Measurements from ENCODE around the gene STK4.

DNA sequence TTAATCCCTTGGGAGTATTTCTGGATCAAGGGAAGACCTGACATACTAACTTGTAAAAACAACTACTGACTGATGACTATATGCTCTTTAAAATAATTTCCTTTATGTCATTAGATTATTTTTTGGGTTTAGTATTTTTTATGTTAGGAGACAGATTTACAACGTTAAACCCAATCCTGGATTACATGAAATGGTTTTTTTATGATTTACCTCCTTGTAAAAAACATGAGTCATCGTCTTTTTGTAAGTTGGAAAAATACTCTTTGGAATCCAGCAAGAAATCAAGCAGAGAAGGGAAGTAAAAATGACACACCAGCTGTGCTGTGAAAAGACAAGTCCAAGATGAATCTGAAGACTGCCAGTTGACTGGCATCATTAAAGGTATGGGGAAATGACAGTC lies 6.7 kb downstream of the STK4 start:
- TF ChIP-seq, protein P1, sequence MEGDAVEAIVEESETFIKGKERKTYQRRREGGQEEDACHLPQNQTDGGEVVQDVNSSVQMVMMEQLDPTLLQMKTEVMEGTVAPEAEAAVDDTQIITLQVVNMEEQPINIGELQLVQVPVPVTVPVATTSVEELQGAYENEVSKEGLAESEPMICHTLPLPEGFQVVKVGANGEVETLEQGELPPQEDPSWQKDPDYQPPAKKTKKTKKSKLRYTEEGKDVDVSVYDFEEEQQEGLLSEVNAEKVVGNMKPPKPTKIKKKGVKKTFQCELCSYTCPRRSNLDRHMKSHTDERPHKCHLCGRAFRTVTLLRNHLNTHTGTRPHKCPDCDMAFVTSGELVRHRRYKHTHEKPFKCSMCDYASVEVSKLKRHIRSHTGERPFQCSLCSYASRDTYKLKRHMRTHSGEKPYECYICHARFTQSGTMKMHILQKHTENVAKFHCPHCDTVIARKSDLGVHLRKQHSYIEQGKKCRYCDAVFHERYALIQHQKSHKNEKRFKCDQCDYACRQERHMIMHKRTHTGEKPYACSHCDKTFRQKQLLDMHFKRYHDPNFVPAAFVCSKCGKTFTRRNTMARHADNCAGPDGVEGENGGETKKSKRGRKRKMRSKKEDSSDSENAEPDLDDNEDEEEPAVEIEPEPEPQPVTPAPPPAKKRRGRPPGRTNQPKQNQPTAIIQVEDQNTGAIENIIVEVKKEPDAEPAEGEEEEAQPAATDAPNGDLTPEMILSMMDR (IDR thresholded peaks at IDR 0.05; ENCODE audit: insufficient read depth, low read length), result no peak
- no peak for TF ChIP-seq SPI1 (IDR thresholded peaks at IDR 0.05; ENCODE audit: borderline replicate concordance, low read depth)
- TF ChIP-seq, protein P2, sequence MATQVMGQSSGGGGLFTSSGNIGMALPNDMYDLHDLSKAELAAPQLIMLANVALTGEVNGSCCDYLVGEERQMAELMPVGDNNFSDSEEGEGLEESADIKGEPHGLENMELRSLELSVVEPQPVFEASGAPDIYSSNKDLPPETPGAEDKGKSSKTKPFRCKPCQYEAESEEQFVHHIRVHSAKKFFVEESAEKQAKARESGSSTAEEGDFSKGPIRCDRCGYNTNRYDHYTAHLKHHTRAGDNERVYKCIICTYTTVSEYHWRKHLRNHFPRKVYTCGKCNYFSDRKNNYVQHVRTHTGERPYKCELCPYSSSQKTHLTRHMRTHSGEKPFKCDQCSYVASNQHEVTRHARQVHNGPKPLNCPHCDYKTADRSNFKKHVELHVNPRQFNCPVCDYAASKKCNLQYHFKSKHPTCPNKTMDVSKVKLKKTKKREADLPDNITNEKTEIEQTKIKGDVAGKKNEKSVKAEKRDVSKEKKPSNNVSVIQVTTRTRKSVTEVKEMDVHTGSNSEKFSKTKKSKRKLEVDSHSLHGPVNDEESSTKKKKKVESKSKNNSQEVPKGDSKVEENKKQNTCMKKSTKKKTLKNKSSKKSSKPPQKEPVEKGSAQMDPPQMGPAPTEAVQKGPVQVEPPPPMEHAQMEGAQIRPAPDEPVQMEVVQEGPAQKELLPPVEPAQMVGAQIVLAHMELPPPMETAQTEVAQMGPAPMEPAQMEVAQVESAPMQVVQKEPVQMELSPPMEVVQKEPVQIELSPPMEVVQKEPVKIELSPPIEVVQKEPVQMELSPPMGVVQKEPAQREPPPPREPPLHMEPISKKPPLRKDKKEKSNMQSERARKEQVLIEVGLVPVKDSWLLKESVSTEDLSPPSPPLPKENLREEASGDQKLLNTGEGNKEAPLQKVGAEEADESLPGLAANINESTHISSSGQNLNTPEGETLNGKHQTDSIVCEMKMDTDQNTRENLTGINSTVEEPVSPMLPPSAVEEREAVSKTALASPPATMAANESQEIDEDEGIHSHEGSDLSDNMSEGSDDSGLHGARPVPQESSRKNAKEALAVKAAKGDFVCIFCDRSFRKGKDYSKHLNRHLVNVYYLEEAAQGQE (IDR thresholded peaks at IDR 0.05; ENCODE audit: insufficient replicate concordance, low read depth), result no peak

Data from HL-60 (cell line).